GM13977 (cell line): Measurements from ENCODE around the gene SLC40A1.

Experiments used
- DNase-seq: peaks from one replicate; pipeline ENCODE4 v3.0.0; 2012; ENCODE audit warnings: low spot score
- in situ Hi-C: fragments of 300-500 bp; cut with MboI; formaldehyde crosslinking; loops from one replicate; pipeline ENCODE4 v1.12.0; 2022; ENCODE audit warnings: low sequenced_read_pairs, low pct_unique_long_range_greater_than_20kb, mixed read lengths, inconsistent platforms; ENCODE audit not compliant: unreplicated experiment
- TF ChIP-seq, protein P1 (sequence below): IDR thresholded peaks from 2 replicates; pipeline ENCODE4 v1.5.1; 2012; ENCODE audit warnings: mild to moderate bottlenecking, control low read depth; ENCODE audit not compliant: insufficient read depth; ENCODE audit errors: extremely low read depth, missing control alignments

The SLC40A1 gene

DNA sequence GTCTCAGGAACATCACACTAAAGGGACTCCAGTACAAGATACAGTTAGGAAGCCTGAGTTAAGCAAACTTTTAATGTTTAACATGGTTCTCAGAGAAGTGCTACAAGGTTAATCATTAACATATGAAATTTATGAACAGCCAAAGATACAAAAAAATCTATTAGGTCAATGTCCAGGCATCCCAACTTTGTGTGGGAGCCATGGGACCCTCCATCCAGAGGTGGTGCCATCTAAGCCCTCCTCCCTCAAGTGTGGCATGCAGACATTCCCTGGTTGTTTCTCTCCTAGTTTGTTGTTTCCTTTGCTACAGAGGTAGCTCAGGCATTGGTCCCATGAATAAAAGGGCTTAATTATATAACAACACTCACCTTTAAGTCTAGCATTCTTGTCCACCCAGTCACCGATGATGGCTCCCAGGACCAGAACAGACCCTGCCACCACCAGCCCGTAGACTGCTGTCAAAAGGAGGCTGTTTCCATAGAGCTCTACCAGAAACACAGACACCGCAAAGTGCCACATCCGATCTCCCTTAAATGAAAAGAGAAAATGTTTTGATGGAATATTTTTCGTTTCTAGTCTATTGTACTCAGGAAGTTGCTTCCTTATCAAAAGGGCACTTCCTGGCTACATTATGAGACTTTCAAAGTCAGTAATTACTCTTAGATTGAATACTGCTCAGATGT is 5.7 kb downstream of the SLC40A1 start:
- TF ChIP-seq, protein P1, sequence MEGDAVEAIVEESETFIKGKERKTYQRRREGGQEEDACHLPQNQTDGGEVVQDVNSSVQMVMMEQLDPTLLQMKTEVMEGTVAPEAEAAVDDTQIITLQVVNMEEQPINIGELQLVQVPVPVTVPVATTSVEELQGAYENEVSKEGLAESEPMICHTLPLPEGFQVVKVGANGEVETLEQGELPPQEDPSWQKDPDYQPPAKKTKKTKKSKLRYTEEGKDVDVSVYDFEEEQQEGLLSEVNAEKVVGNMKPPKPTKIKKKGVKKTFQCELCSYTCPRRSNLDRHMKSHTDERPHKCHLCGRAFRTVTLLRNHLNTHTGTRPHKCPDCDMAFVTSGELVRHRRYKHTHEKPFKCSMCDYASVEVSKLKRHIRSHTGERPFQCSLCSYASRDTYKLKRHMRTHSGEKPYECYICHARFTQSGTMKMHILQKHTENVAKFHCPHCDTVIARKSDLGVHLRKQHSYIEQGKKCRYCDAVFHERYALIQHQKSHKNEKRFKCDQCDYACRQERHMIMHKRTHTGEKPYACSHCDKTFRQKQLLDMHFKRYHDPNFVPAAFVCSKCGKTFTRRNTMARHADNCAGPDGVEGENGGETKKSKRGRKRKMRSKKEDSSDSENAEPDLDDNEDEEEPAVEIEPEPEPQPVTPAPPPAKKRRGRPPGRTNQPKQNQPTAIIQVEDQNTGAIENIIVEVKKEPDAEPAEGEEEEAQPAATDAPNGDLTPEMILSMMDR: no peak
- in situ Hi-C loops: no loop called here
- DNase-seq: no peak

DNA sequence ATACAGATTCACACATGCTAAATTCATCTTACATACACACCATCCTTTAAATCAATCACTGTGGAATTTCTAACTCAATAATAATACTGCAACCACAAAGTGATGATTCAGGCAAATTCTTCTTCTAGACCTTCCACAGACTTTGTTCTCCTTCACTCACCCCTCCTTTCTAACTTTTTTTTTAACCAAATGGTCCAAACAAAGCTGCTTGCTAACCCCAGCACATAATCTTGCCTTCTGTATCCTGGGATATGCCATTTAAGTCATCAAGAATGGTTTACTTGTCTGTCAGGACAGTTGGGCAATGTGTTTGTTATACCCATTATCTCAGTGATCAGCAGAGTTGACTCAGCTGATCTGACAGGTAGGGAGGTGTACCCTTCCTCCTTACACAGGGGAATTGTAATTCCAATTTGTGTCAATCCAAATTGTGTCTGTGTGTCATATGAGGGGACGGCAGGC is 10.0 kb downstream of the SLC40A1 start:
- TF ChIP-seq, protein P1: no peak
- in situ Hi-C loops: no loop called here
- no peak for DNase-seq

DNA sequence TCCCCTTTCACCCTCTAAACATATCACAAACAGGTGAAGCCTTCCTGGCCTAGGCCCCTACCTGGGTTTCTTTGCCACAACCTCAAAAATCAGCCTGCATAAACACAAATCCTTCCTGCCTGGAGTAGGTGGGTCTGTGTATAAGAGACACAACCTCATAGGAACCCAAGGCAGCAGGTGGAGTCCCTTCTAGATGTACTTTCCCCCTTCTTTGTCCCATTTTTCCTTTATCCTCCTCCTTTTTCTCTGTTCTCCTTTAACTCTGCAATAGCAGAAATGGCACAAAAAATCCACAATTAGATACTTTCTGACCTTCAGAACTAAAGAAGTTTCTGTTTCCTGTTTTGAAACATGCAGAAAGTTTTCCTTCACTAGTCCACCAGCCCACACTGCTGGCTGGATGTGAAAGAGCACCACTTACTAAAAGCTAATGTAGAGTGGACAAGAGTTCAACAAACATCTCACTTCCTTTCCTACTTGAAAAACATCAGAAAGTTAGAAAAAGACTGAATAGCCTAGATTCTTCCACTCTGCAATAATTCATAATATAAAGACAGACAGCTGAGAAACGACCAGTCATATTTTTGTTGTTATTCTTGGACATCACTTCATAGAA is 11.2 kb downstream of the SLC40A1 start:
- no peak for DNase-seq
- TF ChIP-seq, protein P1: no peak
- in situ Hi-C loops: no loop called here

DNA sequence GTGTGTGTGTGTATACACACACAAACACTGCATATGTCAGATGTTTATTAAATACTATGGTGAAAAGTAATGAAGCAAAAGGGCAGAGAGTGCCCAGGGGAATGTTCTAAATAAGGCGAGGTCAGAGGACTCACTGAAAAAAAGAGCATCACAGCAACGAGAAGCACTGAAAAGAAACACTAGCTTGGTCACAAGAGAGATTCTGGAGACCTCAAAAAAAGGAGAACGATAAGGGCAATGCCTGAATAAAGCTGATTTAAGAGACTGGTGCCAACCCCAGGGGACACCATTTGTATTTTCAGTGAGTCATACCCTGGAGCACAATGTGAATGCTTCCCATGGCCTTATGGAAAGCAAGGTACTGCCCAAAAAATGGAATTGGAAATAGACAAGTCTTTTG is 14.5 kb downstream of the SLC40A1 start:
- no peak for DNase-seq
- in situ Hi-C loops: no loop called here
- TF ChIP-seq, protein P1: no peak

DNA sequence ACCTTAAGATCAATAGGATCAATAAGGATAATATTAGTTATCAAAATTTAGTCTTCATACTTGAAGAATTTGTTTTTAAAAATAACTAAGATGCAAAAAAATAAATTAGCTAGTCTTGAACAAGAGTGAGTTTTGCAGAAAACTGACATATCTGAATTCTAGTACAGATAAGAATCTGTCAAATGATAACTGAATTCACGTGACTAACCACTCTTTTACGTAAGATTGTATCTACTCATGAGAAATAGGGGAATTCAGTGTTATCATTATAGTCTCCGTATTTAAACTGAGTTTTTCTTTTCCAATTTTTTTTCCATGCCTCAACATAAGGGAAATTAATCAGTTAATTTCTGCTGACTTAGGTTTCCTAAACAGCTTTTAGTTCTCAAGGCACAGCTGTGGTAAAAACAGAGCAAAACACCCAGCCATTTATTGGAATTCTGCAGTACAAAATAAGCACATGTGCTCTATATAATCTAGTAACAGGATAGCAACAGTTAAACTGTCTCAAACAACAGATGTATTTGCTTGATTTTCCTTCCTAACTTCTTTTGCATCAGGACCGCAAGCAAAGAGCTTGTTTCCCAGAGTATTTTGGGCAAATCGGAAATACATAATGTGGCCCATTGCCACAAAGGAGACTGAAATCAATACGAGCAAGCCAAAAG is 19.1 kb downstream of the SLC40A1 start:
- TF ChIP-seq, protein P1: no peak
- in situ Hi-C loops: no loop called here
- DNase-seq: no peak

DNA sequence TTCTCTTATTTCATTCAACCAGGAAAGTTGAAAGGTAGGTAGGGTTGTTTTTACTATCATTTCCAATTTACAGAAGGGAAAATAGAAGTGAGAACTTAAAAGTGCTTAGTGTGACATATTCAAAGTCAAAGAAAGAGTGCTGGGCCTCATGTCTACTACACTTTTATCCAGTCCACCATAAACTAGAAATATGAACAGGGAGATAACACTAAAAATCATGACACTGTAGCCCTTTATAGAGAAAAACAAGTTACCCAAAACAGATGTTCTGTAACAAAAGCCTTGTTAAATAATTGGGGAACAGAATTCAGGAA is 20.4 kb downstream of the SLC40A1 start:
- in situ Hi-C loops: no loop called here
- no peak for DNase-seq
- TF ChIP-seq, protein P1: no peak
